Amygdala (tissue), 56 donors: ENCODE results near the gene MOB1A.
"Not testable (repeated sequence)": the region's sequence is repeated elsewhere in the genome, so short reads cannot be mapped to it uniquely, and the experiment has no call there.

Experiments used
- DNase-seq, 56 donors: peaks; one replicate each; lab custom pipeline; 2025; lab: John Stamatoyannopoulos, UW

MOB1A gene

DNA sequence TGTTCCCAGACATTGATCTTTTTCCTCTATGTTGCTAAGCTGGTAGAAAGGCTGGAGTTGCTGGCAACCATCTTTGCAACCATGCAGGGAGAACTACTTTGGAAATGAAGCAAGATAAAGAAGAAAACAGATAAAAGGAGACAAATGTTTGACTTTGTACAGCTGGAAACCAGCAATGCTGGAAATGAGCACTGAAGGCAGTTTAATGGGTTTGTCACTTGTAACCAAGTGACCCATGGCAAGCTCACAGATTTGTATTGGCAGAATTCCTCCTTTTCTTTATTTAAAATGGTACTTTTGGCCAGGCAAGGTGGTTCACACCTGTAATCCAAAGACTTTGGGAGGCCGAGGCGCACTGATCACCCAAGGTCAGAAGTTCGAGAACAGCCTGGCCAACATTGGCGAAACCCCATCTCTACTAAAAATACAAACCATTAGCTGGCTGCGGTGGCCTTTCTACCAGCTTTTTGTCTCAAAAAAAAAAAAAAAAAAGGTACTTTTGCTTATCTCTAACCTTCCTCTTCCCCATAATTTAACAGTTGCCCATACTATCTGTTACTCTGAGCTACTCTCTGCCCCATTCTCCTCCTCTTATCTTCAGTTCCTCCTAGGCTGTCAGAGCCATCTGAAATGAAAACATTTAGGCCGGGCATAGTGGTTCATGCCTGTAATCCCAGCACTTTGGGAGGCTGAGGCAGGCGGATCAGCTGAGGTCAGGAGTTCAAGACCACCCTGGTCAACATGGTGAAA, 28.9 kb downstream of the MOB1A start:
- no peak for DNase-seq

DNA sequence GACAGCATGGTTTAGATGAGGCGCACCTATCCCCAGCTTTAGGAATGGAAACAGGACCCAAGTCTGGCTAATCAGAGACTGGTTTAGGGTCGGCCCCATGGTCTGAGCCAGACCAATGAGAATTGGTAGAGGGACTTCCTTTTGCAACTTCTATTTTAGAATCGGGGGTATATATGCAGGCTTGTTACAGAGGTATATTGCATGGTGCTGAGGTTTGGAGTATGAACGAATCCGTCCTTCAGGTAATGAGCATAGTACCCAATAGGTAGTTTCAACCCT, 29.5 kb downstream of the MOB1A start:
- no peak for DNase-seq

DNA sequence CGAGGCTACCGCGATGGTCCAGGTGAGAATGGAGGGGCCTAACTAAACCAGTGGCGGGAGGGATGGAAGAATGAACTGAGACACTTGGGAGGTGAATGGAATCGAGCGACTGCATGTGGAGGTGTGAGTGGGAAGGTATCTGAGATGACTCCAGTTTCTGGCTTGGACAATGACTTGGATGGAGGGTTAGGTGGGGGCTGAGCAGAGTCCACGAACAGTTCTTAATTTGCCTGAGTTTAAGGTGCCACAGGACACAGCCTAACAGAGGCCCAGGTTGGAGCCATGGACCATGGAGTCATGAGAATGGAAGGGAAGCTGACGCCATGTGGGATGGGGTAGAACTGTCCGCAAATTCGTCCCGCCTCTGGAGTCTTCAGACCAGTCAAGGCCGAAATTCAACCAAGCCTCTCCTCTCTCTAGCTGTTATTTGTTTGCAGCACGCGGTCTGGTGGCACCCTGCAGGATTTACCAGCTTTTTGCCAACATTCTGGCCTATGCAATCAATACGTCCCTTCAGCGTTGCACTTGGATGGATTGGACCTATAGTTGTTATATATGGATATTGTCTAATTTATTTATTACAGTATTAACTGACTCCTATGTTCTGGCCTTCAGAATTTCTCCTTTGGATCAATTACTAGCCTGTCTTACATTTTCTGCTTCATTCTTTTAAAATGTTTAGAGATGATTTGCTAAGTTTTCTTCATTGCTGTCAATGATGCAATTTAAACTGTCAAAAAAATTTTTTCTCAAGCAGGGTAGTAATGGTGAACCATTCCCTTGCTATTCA, 30.0 kb downstream of the MOB1A start:
- peak in 2 of 56 donors; percentile 34 to 38 for DNase-seq

DNA sequence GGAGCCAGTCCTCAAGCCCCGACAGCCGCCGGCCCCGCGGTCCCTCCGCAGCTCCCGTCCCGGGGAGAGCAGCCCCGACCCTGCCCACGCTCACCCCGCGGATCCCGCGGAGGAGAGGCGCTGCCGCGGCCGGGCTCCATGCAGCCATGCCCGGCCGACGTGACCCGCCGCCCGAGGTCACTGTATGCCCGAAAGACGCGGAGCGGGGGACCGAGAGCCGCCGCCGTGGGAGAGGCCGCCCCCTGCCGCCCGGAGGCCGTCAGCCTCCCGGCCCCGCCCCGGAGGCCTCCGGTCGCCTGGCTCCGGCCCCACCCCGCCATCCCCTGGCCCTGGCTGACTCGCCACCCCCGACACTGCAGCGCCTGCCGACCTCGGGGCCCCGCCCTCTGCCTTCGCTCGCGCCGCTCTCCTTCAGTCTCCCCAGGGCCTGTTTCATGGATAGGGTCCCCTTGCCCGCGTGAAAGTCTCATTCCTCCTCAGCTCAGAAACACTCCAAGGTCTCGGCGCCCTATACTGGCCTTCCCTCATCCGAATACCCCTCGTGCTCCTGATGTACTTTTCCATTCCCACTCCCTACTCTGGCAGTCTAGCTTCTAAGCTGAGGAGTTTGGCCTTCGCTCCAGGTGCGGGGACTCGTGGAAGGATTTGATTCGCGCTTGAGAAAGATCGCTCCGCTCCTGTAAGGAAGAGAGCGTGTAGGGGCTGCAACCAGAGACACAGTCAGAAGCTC, 30.8 kb downstream of the MOB1A start, which contains the start of gene BOLA3:
BOLA3 (minus strand) TSS at position 186 of the 730 bp plus-strand sequence; CDS start at position 148, 38 bp downstream.
- peak in 54 of 56 donors; percentile 25 to 90 (median 72) for DNase-seq

DNA sequence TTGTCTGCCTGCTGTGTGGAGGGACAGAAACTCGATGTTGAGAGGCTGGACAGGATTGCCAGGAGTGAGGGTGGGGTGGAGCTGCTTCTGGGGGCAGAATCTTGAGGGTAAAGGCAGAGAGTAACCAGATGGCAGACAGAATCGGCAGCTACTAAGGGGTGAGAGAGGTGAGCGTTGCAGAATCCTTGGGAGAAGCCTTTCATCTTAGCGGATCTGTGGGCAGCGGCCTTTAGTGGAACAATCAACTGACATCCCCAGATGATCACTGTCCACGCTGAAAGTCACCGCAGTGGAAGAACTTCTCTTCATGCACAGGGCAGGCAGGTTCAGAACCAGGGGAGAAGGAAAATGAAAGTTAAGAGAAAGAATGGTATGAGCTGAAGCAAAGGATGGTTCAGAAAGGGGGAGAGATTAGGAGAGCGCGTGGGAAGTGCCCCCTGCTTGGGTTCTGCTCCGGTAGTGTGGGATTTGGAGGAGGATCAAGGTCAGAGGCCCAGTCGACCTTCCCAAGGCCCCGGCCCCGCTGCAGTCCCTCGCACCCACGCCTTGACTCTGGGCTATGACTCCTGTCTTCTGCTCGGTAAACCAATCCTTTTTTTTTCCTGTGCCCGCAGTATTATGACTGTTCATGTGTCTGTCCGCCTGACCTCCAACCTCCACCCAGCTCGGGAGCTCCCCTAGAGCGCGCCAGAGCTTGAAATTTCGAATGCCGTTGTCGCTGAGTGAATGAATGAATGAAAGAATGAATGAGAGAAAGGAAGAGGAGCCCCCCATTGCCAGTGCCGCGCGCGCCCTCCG, 31.6 kb downstream of the MOB1A start:
- peak in 1 of 56 donors; percentile 34 for DNase-seq

DNA sequence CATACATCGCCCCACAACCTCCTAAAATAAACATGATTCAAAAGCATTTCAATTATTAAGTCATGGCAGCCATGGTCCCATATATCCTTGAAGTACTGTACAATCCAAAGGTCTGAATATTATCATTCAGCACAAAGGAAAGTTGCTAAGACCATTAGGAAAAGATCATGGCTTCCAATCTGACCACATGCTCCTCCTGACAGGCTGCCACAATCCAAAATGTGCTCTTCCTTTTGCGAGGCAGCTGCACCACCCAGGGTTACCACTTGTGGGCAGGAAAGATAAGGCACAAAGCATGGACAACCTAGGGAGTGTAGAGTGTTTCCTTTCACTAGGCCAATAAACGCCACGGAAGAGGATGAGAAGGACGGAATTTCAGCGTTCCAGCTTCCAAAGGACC, 36.3 kb downstream of the MOB1A start:
- no peak for DNase-seq

DNA sequence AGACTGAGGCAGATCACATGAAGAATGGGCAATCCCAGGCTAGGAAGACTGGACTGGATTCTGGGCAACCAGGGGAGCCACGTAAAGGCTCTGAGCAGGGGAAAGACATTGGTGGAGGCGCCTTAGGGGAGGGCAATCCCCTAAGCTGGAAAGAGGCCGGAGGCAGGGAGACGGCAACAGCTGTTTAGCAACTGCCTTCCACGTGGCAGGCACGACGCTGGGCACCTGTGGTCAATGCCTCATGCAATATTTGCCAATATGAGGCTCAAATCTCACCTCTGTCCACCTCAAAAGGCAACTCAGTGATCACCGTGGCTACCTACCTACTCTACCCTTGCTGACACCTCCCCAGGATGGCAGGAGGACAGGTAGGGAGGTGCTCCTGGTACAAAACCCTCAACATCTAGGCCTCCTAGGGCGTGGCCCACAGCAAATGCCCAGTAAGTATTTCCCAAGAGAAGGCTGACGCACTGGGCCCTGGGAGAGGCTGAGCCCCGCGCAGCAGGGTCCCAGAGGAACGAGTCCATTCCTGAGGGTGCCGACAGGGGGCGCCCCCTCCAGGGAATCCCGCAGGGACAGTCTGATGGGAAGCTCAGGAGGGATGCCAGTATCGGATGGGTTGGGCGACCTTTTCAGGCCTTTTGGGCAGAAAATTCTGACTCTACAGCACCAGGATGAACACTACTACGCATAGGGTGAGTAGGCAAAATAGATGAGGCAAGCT, 39.9 kb downstream of the MOB1A start:
- DNase-seq = no peak

DNA sequence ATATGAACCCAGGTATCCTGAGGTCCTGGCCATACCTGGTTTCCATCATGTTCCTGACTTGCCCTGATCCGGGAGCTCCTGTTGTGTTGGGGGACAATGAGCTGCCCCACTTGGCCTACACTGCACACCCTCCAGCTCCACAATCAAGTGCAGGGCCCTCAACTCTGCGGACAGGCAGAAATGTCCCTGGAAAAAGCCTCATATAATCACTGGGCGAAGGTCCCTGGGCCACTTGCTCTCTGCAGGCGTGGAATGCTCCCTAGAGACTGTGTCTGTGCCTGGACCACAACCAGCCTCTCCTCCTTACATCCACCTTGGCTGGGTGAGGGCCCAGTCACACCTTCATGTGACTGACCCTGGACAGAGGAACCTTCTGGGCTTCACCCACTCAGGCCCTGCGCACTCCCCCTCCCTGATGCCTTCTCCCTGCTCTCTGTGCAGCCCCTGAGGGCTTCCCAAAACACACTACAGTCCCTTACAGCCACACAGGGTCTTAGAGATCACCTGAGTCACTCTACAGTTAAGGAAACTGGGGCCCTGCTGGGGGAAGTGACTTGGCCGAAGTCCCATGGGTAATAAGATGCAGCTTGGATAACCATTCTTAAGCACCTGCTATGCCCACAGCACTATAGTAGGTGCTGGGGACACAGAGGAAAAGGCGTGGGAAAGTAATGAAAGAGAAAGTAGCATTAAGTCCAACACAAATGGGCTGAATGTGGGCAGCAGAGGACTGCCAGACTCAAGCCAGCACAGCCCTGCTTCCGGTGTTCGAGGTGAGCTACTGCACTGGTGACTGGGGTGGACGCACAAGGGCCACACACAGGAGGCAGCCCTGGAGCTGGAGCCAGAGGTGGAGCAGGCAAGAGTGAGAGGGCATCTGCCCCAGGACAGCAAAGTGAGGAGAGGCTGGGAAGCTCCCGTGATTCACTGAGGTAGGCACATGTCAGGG, 40.8 kb downstream of the MOB1A start:
- no peak for DNase-seq

DNA sequence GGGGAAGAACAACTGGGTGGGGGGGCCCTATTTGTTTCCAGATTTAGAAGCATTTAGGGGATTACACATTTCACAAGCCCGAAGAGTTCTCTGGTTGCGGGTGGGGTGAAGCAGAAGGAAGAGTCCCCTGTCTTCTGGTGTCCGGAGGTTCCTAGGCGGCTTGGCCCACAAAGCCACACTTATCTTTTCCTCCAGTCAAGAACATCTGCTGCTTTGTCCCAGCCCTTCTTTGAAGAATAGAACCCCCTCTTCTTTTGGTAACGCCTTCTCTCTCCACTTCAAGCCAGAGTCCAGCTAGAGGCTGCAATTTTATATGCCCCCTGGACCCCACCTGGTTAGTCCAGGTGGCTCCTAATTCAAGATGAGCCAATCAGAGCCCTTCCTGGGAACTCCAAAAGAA, 46.8 kb downstream of the MOB1A start:
- DNase-seq = no peak

DNA sequence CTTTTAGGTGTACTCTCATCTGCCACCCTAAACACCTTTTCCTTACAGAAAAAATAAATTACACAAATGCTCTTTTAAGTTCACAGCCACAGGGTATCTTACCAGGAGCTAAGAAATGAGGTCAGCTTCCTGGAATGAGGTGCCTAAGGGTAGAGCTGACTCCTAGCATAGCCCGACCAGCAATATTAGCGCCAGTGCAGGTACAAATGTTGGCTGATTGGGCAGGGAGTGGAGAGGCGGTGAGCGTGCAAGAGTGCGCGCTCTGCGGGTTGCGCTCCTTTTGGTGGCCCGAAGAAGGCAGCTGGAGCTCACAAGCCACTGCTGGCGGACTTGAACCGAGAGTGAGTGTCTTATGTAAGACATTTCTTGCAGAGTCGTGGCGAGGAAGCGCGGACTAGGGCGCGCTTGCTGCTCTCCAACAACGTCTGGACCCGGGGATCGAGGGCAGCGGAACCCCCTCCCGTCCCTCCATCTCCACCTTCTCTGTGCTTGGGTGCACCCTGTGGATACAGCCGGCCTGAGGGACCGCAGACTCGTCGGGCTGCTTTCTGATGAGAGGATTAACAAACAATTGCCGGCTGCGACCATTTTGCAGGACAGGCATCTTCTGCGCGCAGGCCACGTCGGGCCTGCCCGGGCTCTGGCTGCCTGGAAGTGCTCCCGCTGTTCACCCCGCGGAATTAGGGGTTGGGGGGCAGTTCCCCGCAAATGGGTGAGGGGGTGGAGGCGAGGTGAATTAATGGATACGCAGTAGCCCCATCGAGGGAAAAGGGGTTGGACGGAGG, 48.3 kb downstream of the MOB1A start:
- no peak for DNase-seq

DNA sequence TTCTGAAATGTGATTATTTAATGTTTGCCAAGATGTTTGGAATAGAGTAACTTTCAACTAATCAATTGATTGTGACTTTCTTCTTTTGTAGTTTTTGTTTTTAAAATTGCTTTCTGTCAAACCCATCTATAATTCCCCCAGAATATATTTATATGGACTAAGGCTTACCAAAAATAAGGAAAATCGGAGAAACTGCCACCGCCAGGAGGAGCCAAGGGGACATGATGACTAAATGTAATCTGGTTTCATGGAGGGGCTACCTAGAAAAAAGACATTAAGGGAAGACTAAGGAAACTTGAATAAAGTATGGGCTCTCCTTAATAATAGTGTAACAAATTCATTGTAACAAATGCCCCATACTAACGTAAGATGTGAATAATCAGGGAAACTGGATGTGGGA, 50.5 kb downstream of the MOB1A start:
- no peak for DNase-seq

DNA sequence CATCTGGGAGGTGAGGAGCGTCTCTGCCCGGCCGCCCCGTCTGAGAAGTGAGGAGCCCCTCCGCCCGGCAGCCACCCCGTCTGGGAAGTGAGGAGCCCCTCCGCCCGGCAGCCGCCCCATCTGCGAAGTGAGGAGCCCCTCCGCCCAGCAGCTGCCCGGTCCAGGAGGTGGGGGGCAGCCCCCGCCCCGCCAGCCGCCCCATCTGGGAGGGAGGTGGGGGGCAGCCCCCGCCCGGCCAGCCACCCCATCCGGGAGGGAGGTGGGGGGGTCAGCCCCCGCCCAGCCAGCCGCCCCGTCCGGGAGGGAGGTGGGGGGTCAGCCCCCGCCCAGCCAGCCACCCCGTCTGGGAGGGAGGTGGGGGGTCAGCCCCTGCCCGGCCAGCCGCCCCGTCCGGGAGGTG, 54.7 kb downstream of the MOB1A start:
- not testable (repeated sequence) for DNase-seq

DNA sequence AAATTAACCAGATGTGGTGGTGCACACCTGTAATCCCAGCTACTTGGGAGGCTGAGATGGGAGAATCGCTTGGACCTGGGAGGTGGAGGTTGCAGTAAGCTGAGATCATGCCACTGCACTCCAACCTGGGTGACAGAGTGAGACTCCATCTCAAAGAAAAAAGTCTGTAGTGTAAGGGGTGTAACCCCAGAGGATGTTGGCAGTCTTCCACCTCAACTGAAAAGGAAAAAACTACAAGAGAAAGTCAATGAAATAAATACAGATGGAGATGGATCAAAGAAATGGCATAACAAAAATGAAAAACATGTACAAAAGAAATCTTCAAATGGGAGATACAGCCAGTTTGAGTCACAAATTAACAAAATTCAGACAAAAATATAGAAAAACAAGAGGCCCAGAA, 56.8 kb downstream of the MOB1A start:
- DNase-seq = not testable (repeated sequence)

DNA sequence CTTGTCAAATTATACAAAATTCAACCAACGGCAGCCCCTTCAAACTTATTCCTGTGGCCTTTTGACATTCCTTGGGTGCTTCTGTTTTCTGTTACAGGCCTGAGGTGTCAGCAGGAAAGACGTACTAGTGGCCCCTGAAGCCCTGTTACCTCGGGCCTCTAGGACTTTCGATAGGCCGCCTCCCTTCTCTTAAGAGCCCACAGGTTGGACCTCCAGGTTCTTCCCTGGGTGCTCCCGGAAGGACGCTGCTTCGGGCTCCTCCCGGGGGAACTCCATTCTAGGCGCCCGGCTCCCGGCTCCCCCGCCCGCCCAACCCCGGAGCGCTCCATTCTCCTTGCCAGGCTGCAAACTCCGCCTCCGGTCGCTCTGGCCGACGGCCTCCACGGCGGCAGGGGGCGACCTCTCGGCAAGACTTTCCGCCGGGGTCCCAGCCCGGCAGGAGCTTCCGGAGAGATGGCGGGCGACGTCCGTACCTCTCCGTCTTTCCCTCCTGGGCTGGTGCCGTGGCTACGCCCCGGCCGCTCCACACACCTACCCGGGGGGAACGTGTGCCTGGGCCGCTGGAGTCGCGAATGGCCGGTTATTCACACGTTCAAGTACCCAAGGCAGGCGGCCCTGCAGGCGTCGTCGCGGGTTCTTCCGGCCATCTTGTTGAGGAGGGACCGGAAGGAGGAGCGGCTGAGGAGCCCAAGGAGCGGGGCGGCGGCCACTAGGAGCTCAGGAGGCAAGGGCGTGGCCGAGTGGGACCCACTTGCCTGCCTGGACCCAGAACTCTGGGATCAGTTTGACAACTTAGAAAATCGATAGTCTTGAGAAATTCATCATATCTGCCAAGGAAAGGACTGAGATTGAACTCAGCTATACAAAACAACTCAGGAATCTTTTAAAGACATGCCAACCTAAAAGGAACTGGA, 58.5 kb downstream of the MOB1A start:
- peak in 54 of 56 donors; percentile 35 to 97 (median 78) for DNase-seq

DNA sequence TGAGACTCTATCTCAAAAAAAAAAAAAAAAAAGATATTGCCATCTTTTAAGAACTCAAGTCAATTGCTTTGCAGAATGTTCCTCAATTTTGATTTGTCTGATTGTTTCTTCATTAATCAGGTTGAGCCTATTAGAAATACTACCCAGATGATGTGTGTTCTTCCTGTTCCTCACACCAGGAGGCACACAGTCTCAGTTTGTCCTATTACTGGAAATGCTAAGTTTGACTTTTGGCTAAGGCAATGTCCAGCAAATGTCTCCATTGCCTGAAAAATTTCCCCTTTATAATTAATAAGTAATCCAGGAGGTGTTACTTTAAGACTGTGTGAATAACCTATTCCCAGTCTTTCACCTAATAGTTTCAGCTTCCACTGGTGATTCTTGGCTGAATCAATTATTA, 59.3 kb downstream of the MOB1A start:
- DNase-seq = no peak

DNA sequence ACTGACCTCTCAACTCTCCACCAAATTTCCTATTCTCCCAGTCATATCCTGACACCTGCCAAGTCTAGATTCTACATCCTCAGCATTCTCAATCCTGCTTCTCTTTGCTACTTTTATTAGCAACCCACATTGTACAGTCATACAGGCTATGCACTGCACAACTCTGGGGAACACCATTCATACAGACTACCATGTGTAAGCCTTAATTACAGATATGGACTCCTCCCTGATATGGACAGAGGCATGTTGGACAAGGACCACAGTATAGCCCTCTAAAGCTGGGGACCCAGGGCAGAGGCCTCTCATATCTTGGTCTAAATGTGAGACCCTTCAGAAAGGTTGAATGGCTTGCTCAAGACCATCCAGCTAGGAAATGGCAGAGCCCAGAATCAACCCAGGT, 67.3 kb downstream of the MOB1A start:
- no peak for DNase-seq

DNA sequence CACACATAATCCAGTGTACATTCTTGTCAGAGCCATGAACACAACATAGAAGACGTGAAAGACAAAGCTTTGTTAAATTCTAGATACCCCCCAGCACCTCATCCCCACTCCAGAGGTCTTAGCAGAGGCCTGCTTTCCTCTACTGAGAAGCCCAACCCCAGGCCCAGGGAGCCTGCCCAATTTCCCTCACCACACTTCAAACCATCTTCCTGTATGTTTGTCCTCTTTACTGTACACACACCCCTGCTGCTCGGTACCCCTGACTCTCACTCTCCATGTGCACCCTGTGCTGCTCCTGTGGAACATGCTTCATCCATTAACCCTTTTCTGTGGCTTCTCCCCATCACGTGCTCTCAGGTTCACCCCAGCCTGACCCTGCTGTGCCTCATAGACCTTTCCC, 68.1 kb downstream of the MOB1A start:
- DNase-seq = no peak
